NCI-H1436 (cell line): ENCODE measurements around the gene OSMR.

Experiments used
- DNase-seq: peaks from one replicate; lab custom pipeline; 2025; lab: John Stamatoyannopoulos, UW

Gene OSMR

GRCh38 chr5:38926121-38926520 is 80.3 kb downstream of the OSMR start:
- no peak for DNase-seq

- DNase-seq, result no peak
Measured at GRCh38 chr5:38927470-38927869, 81.7 kb downstream of the OSMR start.

- DNase-seq, result no peak
Measured at GRCh38 chr5:38929838-38930237, 84.0 kb downstream of the OSMR start.

GRCh38 chr5:38931731-38932130 is 85.9 kb downstream of the OSMR start:
- DNase-seq, result no peak

- DNase-seq, result no peak
Measured at GRCh38 chr5:38932854-38933408, 87.1 kb downstream of the OSMR start.

GRCh38 chr5:38935437-38935836 is 89.6 kb downstream of the OSMR start:
- no peak for DNase-seq

- DNase-seq, result no peak
Measured at GRCh38 chr5:38936269-38936668, 90.5 kb downstream of the OSMR start.

- DNase-seq, result no peak
Measured at GRCh38 chr5:38938424-38938823, 92.6 kb downstream of the OSMR start.

GRCh38 chr5:38938973-38939372 is 93.2 kb downstream of the OSMR start:
- no peak for DNase-seq

GRCh38 chr5:38940230-38940858 is 94.5 kb downstream of the OSMR start:
- no peak for DNase-seq

- no peak for DNase-seq
Measured at GRCh38 chr5:38941912-38942311, 96.1 kb downstream of the OSMR start.

- no peak for DNase-seq
Measured at GRCh38 chr5:38944282-38944681, 98.5 kb downstream of the OSMR start.

- DNase-seq, result no peak
Measured at GRCh38 chr5:38948501-38948900, 102.7 kb downstream of the OSMR start.

- DNase-seq, result no peak
Measured at GRCh38 chr5:38953426-38954012, 107.7 kb downstream of the OSMR start.

GRCh38 chr5:38961691-38962090 is 115.9 kb downstream of the OSMR start:
- no peak for DNase-seq

- no peak for DNase-seq
Measured at GRCh38 chr5:38968665-38969064, 122.9 kb downstream of the OSMR start.

- DNase-seq, result no peak
Measured at GRCh38 chr5:38978036-38978435, 132.2 kb downstream of the OSMR start.

GRCh38 chr5:38979535-38979934 is 133.7 kb downstream of the OSMR start:
- no peak for DNase-seq
